ENCODE data around the gene FNTB. TPM values are rescaled to one million over a fixed set of nuclear protein-coding genes. Genes with fewer than 3 reads are reported as not detected.

Gene FNTB
- total RNA-seq, 1 donor from 2014 or later, result 22.4 TPM

DNA sequence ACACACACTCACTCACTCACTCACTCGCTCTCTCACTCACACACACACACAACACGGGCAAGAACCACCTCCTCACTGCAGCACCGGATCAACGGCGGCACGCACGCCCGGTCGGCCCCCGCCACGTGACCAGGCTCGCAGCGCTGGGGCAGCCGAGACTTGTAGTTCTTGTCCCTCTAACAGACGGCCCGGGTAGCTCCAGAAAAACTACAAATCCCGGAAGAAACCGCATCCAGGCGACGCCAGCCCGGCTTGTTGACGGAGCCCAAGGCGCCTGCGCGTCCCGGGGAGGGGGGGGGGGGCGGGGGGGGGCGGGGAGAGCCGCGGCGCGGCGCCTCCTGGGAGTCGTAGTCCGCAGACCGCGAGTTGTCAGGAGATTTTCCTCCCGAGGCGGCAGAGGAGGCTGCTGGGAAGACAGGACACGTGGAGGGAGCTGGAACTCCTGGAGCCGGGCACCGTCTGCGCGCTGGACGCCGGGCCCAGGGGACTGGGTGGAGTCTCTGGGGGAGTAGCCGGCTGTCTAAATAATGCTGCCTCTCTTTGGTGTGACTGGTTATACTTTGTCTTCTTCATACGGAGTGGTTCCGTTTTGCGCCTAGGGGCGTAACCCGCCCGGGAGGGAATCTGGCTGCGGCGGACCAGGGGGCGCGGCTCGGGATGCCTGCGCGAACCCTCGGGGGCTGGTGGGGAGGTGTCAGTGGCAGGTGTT is 115.9 kb downstream of the FNTB start, which contains the start of gene MAX:
Gene MAX, minus strand, starts transcription at position 77 of the 709 bp plus-strand sequence. CDS start 178 bp downstream, outside the sequence.
- Mint-ChIP-seq H3K9me3 (ENCODE audit: low read depth) (no peaks in the 10 kb centered on the region), H3K36me3 (ENCODE audit: insufficient read depth) (peaks cover 2% of the 10 kb centered on the region), H3K27ac (peak within 1 kb of the TSS; percentile 96), H3K4me1 (ENCODE audit: low read depth) (peaks cover 9% of the 10 kb centered on the region), H3K4me3 (ENCODE audit: low read depth) (peak within 1 kb of the TSS; percentile 88), H3K27me3 (peaks cover 8% of the 10 kb centered on the region)
- no peak for TF ChIP-seq CTCF (IDR thresholded peaks at IDR 0.05; ENCODE audit: unreplicated experiment)
- DNase-seq (ENCODE audit: low spot score, unreplicated experiment), result peak; percentile 94

DNA sequence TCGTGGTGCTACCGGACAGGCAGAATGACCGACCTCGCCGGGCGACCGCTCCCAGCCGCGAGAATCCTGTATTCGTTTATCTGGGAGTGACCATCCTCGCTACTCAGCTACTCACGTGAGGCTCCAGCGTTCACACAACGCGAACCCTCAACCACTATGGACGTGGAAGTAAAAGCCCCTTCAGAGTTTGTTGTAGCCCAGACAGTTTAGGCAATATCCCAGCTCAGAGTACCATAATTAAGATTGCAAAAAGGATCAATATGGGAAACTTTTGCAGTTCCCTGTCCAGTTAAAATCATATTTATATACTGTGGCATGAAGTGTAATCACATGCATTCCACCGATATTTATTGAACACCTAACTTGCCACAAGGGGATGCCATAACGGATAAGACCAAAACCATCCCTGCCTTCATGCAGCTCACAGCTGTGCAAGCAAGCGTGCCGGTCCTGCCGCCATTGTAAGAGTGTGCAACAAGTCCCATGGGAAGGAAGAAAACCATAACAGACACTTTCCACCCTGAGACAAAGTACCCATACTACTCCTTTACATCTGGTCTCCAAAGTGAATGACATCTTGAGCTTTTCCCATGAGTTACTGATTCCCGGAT is 116.6 kb downstream of the FNTB start:
- Mint-ChIP-seq H3K36me3 (ENCODE audit: insufficient read depth) (peaks cover 2% of the 10 kb centered on the region), H3K4me1 (ENCODE audit: low read depth) (peaks cover 9% of the 10 kb centered on the region), H3K27ac (peak overlapping the region; percentile 84), H3K9me3 (ENCODE audit: low read depth) (no peaks in the 10 kb centered on the region), H3K4me3 (ENCODE audit: low read depth) (peak overlapping the region; percentile 88), H3K27me3 (peaks cover 8% of the 10 kb centered on the region)
- TF ChIP-seq CTCF (IDR thresholded peaks at IDR 0.05; ENCODE audit: unreplicated experiment), result no peak
- no peak for DNase-seq (ENCODE audit: low spot score, unreplicated experiment)

GRCh38 chr14:65104791-65105190 is 118.1 kb downstream of the FNTB start:
- H3K4me1 Mint-ChIP-seq (ENCODE audit: low read depth), result peaks cover 9% of the 10 kb centered on the region
- peaks cover 2% of the 10 kb centered on the region for H3K36me3 Mint-ChIP-seq (ENCODE audit: insufficient read depth)
- no peak for DNase-seq (ENCODE audit: low spot score, unreplicated experiment)
- peaks cover 8% of the 10 kb centered on the region for H3K27me3 Mint-ChIP-seq
- no peaks in the 10 kb centered on the region for H3K9me3 Mint-ChIP-seq (ENCODE audit: low read depth)
- no peak overlapping the region for H3K4me3 Mint-ChIP-seq (ENCODE audit: low read depth)
- TF ChIP-seq CTCF (IDR thresholded peaks at IDR 0.05; ENCODE audit: unreplicated experiment), result no peak
- H3K27ac Mint-ChIP-seq, result no peak overlapping the region

DNA sequence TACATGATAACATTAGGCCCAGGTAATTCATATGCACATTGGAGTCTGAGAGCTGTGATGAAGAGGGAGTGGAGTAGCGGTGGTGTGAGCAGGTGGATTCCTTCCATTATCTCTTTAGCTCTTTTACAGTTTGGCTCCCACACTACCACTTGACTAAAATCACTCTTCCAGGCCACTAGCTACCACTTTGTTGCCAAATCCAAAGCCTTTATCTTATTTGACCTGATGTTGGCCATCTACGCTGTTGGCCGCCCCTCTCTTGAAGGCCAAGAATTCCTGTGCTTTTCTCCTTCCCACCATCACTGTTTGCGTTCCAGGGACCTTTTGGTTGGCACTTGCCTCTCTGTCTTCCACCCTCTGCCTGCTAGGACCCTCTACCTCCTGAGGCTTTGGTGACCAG is 119.6 kb downstream of the FNTB start:
- H3K4me3 Mint-ChIP-seq (ENCODE audit: low read depth), result no peak overlapping the region
- peaks cover 12% of the 10 kb centered on the region for H3K4me1 Mint-ChIP-seq (ENCODE audit: low read depth)
- no peaks in the 10 kb centered on the region for H3K36me3 Mint-ChIP-seq (ENCODE audit: insufficient read depth)
- TF ChIP-seq CTCF (IDR thresholded peaks at IDR 0.05; ENCODE audit: unreplicated experiment), result no peak
- no peak for DNase-seq (ENCODE audit: low spot score, unreplicated experiment)
- H3K27me3 Mint-ChIP-seq, result peaks cover 8% of the 10 kb centered on the region
- H3K27ac Mint-ChIP-seq, result no peak overlapping the region
- H3K9me3 Mint-ChIP-seq (ENCODE audit: low read depth), result no peaks in the 10 kb centered on the region

- Mint-ChIP-seq H3K27me3 (peaks cover 8% of the 10 kb centered on the region), H3K4me1 (ENCODE audit: low read depth) (peaks cover 15% of the 10 kb centered on the region), H3K4me3 (ENCODE audit: low read depth) (no peak overlapping the region), H3K9me3 (ENCODE audit: low read depth) (no peaks in the 10 kb centered on the region), H3K36me3 (ENCODE audit: insufficient read depth) (no peaks in the 10 kb centered on the region), H3K27ac (no peak overlapping the region)
- no peak for TF ChIP-seq CTCF (IDR thresholded peaks at IDR 0.05; ENCODE audit: unreplicated experiment)
- no peak for DNase-seq (ENCODE audit: low spot score, unreplicated experiment)
Observed at GRCh38 chr14:65106736-65107135, 120.0 kb downstream of the FNTB start.
